ENCODE results near the gene MMP21.

GRCh38 chr10:125757742-125758141 lies 17.9 kb downstream of the MMP21 start:
- no peak for TF ChIP-seq EP300 (IDR thresholded peaks at IDR 0.05)
- TF ChIP-seq, protein P1, sequence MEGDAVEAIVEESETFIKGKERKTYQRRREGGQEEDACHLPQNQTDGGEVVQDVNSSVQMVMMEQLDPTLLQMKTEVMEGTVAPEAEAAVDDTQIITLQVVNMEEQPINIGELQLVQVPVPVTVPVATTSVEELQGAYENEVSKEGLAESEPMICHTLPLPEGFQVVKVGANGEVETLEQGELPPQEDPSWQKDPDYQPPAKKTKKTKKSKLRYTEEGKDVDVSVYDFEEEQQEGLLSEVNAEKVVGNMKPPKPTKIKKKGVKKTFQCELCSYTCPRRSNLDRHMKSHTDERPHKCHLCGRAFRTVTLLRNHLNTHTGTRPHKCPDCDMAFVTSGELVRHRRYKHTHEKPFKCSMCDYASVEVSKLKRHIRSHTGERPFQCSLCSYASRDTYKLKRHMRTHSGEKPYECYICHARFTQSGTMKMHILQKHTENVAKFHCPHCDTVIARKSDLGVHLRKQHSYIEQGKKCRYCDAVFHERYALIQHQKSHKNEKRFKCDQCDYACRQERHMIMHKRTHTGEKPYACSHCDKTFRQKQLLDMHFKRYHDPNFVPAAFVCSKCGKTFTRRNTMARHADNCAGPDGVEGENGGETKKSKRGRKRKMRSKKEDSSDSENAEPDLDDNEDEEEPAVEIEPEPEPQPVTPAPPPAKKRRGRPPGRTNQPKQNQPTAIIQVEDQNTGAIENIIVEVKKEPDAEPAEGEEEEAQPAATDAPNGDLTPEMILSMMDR (IDR thresholded peaks at IDR 0.05): no peak

Data from tibial nerve (tissue), 4 donors.